Endodermal cell (in vitro differentiated cells): ENCODE measurements around the gene DZIP3. TPM values are rescaled to one million over a fixed set of nuclear protein-coding genes. Genes with fewer than 3 reads are reported as not detected.

Experiments
- DNase-seq: peaks from one replicate; pipeline ENCODE4 v3.0.0-alpha.2; 2017
- H3K27ac ChIP-seq: 2 replicates; pipeline ENCODE4 v1.5.1; 2013; ENCODE audit warnings: mild to moderate bottlenecking, low read depth, low read length, moderate library complexity
- H3K27me3 ChIP-seq: 2 replicates; pipeline ENCODE4 v1.6.1; 2013; ENCODE audit warnings: mild to moderate bottlenecking, low read length, moderate library complexity; ENCODE audit not compliant: insufficient read depth, control insufficient read depth, poor library complexity, severe bottlenecking
- H3K36me3 ChIP-seq: 2 replicates; pipeline ENCODE4 v1.7.0; 2013; ENCODE audit warnings: mild to moderate bottlenecking, low read length, moderate library complexity; ENCODE audit not compliant: control insufficient read depth, insufficient read depth
- H3K4me1 ChIP-seq: one replicate; pipeline ENCODE4 v1.7.0; 2013; ENCODE audit warnings: low read length; ENCODE audit not compliant: control insufficient read depth, insufficient read depth
- H3K4me3 ChIP-seq: 2 replicates; pipeline ENCODE4 v1.5.1; 2013; ENCODE audit warnings: mild to moderate bottlenecking, low read length, moderate library complexity
- H3K9ac ChIP-seq: 2 replicates; pipeline ENCODE4 v1.6.1; 2013; ENCODE audit warnings: mild to moderate bottlenecking, low read length, moderate library complexity; ENCODE audit not compliant: poor library complexity, severe bottlenecking; ENCODE audit errors: extremely low read depth
- H3K9me3 ChIP-seq: 2 replicates; pipeline ENCODE4 v1.6.1; 2013; ENCODE audit warnings: mild to moderate bottlenecking, low read length, moderate library complexity; ENCODE audit not compliant: control insufficient read depth
- H3K27ac Mint-ChIP-seq: 2 replicates; pipeline ENCODE4 v1.8.0; 2020; ENCODE audit warnings: mixed read lengths
- H3K27me3 Mint-ChIP-seq: 2 replicates; pipeline ENCODE4 v1.8.0; 2021; ENCODE audit warnings: mild to moderate bottlenecking, mixed read lengths; ENCODE audit not compliant: insufficient read depth
- H3K36me3 Mint-ChIP-seq: 2 replicates; pipeline ENCODE4 v1.8.0; 2020; ENCODE audit warnings: low read depth, mixed read lengths
- H3K4me1 Mint-ChIP-seq: 2 replicates; pipeline ENCODE4 v1.8.0; 2020; ENCODE audit warnings: mixed read lengths
- H3K4me3 Mint-ChIP-seq: 2 replicates; pipeline ENCODE4 v1.8.0; 2020; ENCODE audit warnings: mild to moderate bottlenecking, moderate library complexity, mixed read lengths
- H3K9me3 Mint-ChIP-seq: 2 replicates; pipeline ENCODE4 v1.8.0; 2020; ENCODE audit warnings: mild to moderate bottlenecking, mixed read lengths
- CTCF ChIP-seq: fragments of 200-600 bp; sonication (generic); conservative IDR thresholded peaks from 2 replicates; pipeline ENCODE4 v1.5.0; 2021; ENCODE audit warnings: antibody characterized with exemption, mild to moderate bottlenecking
- WGBS, 2 experiments: methylation state at CpG; one replicate each; pipeline versions ENCODE4 v1.1.5 to v1.1.7; 2013; ENCODE audit warnings: missing lambda C conversion rate in 2 of 2, mixed read lengths in 1 of 2; ENCODE audit not compliant: insufficient coverage in 1 of 2, insufficient read length in 1 of 2; 5-methylcytosine and 5-hydroxymethylcytosine counted together
- total RNA-seq, 2 donors: library from RNA; stranded (reverse); fragmentation: NEBNext Ultra II Directional in 1 of 2; extraction: Animal tissue kit (Norgen Biotek cat#: 25700) in 1 of 2; gene quantifications; 2 replicates in 1 of 2; 3 replicates in 1 of 2; pipeline ENCODE4 v1.2.1, GENCODE V29; 2021

The DZIP3 gene
- total RNA-seq, 2 donors from 2014 or later: 24.2 to 40.8 TPM

- no peak for DNase-seq
- TF ChIP-seq CTCF: no peak
- no peaks in the 10 kb centered on the region for H3K27me3 Mint-ChIP-seq
- Histone ChIP-seq H3K9me3 (no peaks in the 10 kb centered on the region), H3K36me3 (peaks cover 8% of the 10 kb centered on the region), H3K4me1 (peaks cover 2% of the 10 kb centered on the region), H3K4me3 (peak overlapping the region; percentile 96), H3K27ac (peak overlapping the region; percentile 93), H3K9ac (peak overlapping the region; percentile 95), H3K27me3 (no peaks in the 10 kb centered on the region)
- H3K27ac Mint-ChIP-seq: peak overlapping the region; percentile 99
- no peaks in the 10 kb centered on the region for H3K9me3 Mint-ChIP-seq
- H3K4me1 Mint-ChIP-seq: peaks cover 25% of the 10 kb centered on the region
- 0 to 1% methylated on average over 5 to 8 of the region's 8 CpGs for WGBS, 2 experiments
- H3K36me3 Mint-ChIP-seq: peaks cover 7% of the 10 kb centered on the region
- H3K4me3 Mint-ChIP-seq: peak overlapping the region; percentile 93
Observed at GRCh38 chr3:108588601-108589000, 921 bp upstream of the DZIP3 start.

GRCh38 chr3:108589998-108590323 lies 439 bp downstream of the DZIP3 start:
- Histone ChIP-seq H3K27me3 (no peaks in the 10 kb centered on the region), H3K4me1 (peaks cover 2% of the 10 kb centered on the region), H3K36me3 (no peaks in the 10 kb centered on the region), H3K27ac (peak overlapping the region; percentile 93), H3K9me3 (no peaks in the 10 kb centered on the region), H3K4me3 (peak overlapping the region; percentile 96), H3K9ac (peak overlapping the region; percentile 95)
- Mint-ChIP-seq H3K4me3 (peak overlapping the region; percentile 93), H3K27ac (peak overlapping the region; percentile 99), H3K9me3 (no peaks in the 10 kb centered on the region), H3K4me1 (peaks cover 25% of the 10 kb centered on the region), H3K36me3 (peaks cover 3% of the 10 kb centered on the region), H3K27me3 (no peaks in the 10 kb centered on the region)
- WGBS, 2 experiments: 0 to 1% methylated on average over 8 to 11 of the region's 11 CpGs
- no peak for TF ChIP-seq CTCF
- DNase-seq: no peak

- Mint-ChIP-seq H3K27me3 (no peaks in the 10 kb centered on the region), H3K4me1 (peaks cover 21% of the 10 kb centered on the region), H3K27ac (peak overlapping the region; percentile 80), H3K9me3 (no peaks in the 10 kb centered on the region), H3K4me3 (peak overlapping the region; percentile 93), H3K36me3 (no peaks in the 10 kb centered on the region)
- H3K36me3 ChIP-seq: no peaks in the 10 kb centered on the region
- H3K27me3 ChIP-seq: no peaks in the 10 kb centered on the region
- H3K27ac ChIP-seq: no peak overlapping the region
- DNase-seq: no peak
- peaks cover 2% of the 10 kb centered on the region for H3K4me1 ChIP-seq
- H3K9me3 ChIP-seq: no peaks in the 10 kb centered on the region
- H3K9ac ChIP-seq: peak overlapping the region; percentile 95
- H3K4me3 ChIP-seq: peak overlapping the region; percentile 96
- no peak for TF ChIP-seq CTCF
- 59 to 78% methylated on average over 4 of the region's 4 CpGs for WGBS, 2 experiments
Observed at GRCh38 chr3:108590460-108590859, 938 bp downstream of the DZIP3 start.
